MM.1S (cell line): ENCODE data around the gene IL11.

ENCODE experiments used
- EZH2 ChIP-seq: fragments of 300-600 bp; sonication (generic); optimal IDR thresholded peaks from 2 replicates; pipeline ENCODE3; 2017; ENCODE audit warnings: low read depth, mild to moderate bottlenecking, antibody characterized with exemption, low read length, mixed read lengths
- EZH2phosphoT487 ChIP-seq: fragments of 300-600 bp; sonication (generic); IDR thresholded peaks from 2 replicates; pipeline ENCODE4 v1.6.1; 2018; ENCODE audit warnings: antibody characterized with exemption, low read length
- TF ChIP-seq, protein P1 (sequence below): fragments of 300-600 bp; sonication (generic); IDR thresholded peaks from 2 replicates; pipeline ENCODE4 v1.5.1; 2016; ENCODE audit warnings: antibody characterized with exemption, low read length, mixed read lengths

DNA sequence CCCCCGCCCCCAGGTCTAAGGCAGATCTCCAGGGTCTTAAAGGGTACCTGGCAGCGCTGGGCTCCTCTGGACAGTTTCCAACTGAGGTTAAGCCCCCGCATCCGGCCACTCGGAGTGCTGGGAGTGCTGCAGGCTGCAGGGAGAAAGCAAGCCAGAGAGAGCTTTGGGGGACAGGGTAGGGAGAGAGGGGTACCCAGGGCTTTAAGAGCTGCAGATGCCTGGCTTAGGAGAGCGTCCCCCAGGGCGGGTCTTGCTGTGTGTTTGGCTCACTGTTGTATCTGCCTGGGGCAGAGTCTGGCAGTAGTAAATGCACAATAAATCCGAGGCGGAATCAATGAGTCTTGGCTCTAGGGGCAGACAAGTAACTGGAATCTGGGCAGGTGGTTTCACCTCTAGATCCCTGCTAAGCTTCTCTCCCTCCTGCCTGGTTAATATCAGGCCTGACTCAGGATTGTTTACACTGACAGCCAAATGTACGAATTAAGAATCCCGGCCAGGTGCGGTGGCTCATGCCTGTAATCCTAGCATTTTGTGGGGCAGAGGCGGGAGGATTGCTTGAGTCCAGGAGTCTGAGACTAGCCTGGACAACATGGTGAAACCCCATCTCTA, 14.9 kb downstream of the IL11 start:
- TF ChIP-seq, protein P1, sequence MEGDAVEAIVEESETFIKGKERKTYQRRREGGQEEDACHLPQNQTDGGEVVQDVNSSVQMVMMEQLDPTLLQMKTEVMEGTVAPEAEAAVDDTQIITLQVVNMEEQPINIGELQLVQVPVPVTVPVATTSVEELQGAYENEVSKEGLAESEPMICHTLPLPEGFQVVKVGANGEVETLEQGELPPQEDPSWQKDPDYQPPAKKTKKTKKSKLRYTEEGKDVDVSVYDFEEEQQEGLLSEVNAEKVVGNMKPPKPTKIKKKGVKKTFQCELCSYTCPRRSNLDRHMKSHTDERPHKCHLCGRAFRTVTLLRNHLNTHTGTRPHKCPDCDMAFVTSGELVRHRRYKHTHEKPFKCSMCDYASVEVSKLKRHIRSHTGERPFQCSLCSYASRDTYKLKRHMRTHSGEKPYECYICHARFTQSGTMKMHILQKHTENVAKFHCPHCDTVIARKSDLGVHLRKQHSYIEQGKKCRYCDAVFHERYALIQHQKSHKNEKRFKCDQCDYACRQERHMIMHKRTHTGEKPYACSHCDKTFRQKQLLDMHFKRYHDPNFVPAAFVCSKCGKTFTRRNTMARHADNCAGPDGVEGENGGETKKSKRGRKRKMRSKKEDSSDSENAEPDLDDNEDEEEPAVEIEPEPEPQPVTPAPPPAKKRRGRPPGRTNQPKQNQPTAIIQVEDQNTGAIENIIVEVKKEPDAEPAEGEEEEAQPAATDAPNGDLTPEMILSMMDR, result no peak
- no peak for TF ChIP-seq EZH2
- TF ChIP-seq EZH2phosphoT487, result no peak
